C4-2B (cell line): ENCODE results near the gene MACROD1.

Experiments
- CTCF ChIP-seq: fragments of 450-650 bp; conservative IDR thresholded peaks from 2 replicates; pipeline ENCODE4 v1.5.1; 2017; ENCODE audit warnings: mild to moderate bottlenecking
- ZFX ChIP-seq: fragments of 450-650 bp; IDR thresholded peaks from 2 replicates; pipeline ENCODE4 v1.6.1; 2017

- TF ChIP-seq CTCF (no peak), ZFX (no peak)
Measured at GRCh38 chr11:64210301-64211020, 44.5 kb upstream of the MACROD1 start.
